Measurements from ENCODE around the gene RBM12. TPM values are rescaled to one million over a fixed set of nuclear protein-coding genes. Genes with fewer than 3 reads are reported as not detected.
"Not testable (repeated sequence)": the region's sequence is repeated elsewhere in the genome, so short reads cannot be mapped to it uniquely, and the experiment has no call there.

RBM12 gene
- total RNA-seq, 2 experiments from 2014 or later, result 66.3 to 152 TPM

GRCh38 chr20:35686872-35687271, 22.2 kb upstream of the RBM12 start:
- H2AFZ ChIP-seq (ENCODE audit: low read length); H3K4me1 ChIP-seq (ENCODE audit: insufficient read depth, low read length, poor library complexity, severe bottlenecking); intact Hi-C loops (cut with micrococcal nuclease; ENCODE audit: unreplicated experiment); H3K9me3 ChIP-seq (ENCODE audit: low read length); H4K20me1 ChIP-seq (ENCODE audit: insufficient read depth, low read length); H3K4me2 ChIP-seq (ENCODE audit: low read length); CTCF ChIA-PET (ENCODE audit: unreplicated experiment); H3K27ac ChIP-seq (ENCODE audit: low read depth, low read length, poor library complexity, severe bottlenecking); H3K79me2 ChIP-seq (ENCODE audit: insufficient read depth, low read depth, low read length); H3K4me3 ChIP-seq (ENCODE audit: low read depth, low read length, poor library complexity, severe bottlenecking); BruUV-seq (replicated peaks); POLR2A ChIA-PET; H3K9me2 ChIP-seq (ENCODE audit: insufficient read depth, low read length): not testable (repeated sequence)
- DNase-seq (ENCODE audit: low spot score), result peak; percentile 19
- TF ChIP-seq, protein P1, sequence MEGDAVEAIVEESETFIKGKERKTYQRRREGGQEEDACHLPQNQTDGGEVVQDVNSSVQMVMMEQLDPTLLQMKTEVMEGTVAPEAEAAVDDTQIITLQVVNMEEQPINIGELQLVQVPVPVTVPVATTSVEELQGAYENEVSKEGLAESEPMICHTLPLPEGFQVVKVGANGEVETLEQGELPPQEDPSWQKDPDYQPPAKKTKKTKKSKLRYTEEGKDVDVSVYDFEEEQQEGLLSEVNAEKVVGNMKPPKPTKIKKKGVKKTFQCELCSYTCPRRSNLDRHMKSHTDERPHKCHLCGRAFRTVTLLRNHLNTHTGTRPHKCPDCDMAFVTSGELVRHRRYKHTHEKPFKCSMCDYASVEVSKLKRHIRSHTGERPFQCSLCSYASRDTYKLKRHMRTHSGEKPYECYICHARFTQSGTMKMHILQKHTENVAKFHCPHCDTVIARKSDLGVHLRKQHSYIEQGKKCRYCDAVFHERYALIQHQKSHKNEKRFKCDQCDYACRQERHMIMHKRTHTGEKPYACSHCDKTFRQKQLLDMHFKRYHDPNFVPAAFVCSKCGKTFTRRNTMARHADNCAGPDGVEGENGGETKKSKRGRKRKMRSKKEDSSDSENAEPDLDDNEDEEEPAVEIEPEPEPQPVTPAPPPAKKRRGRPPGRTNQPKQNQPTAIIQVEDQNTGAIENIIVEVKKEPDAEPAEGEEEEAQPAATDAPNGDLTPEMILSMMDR (conservative IDR thresholded peaks at IDR 0.05; ENCODE audit: low read length), result peak; percentile 33; the same call in 1 of the 2 replicates
- peaks cover 35% of the 10 kb centered on the region for H3K36me3 ChIP-seq (ENCODE audit: insufficient read depth, low read length)

- H3K36me3 ChIP-seq (ENCODE audit: insufficient read depth, low read length), result peaks cover 33% of the 10 kb centered on the region
- CTCF ChIA-PET (ENCODE audit: unreplicated experiment); H3K4me1 ChIP-seq (ENCODE audit: insufficient read depth, low read length, poor library complexity, severe bottlenecking); H3K9me2 ChIP-seq (ENCODE audit: insufficient read depth, low read length); intact Hi-C loops (cut with micrococcal nuclease; ENCODE audit: unreplicated experiment); H3K4me2 ChIP-seq (ENCODE audit: low read length); H3K27ac ChIP-seq (ENCODE audit: low read depth, low read length, poor library complexity, severe bottlenecking); H4K20me1 ChIP-seq (ENCODE audit: insufficient read depth, low read length); H3K4me3 ChIP-seq (ENCODE audit: low read depth, low read length, poor library complexity, severe bottlenecking); H3K79me2 ChIP-seq (ENCODE audit: insufficient read depth, low read depth, low read length); H2AFZ ChIP-seq (ENCODE audit: low read length); H3K9me3 ChIP-seq (ENCODE audit: low read length); DNase-seq (ENCODE audit: low spot score); BruUV-seq (replicated peaks): not testable (repeated sequence)
- POLR2A ChIA-PET, result interaction anchor here (0.6 to 1.2 kb wide), 2 partner anchors 9 to 57 kb away, joined by 3 to 4 read pairs; partner anchors contain the start of gene RBM39
Observed at GRCh38 chr20:35685368-35685767, 20.7 kb upstream of the RBM12 start.

GRCh38 chr20:35681960-35682359, 17.3 kb upstream of the RBM12 start:
- H3K9me2 ChIP-seq (ENCODE audit: insufficient read depth, low read length), result no peaks in the 10 kb centered on the region

More at GRCh38 chr20:35681960-35682359, 17.3 kb upstream of the RBM12 start:
- Histone ChIP-seq H4K20me1 (ENCODE audit: insufficient read depth, low read length) (no peaks in the 10 kb centered on the region), H3K79me2 (ENCODE audit: insufficient read depth, low read depth, low read length) (no peaks in the 10 kb centered on the region), H3K4me3 (ENCODE audit: low read depth, low read length, poor library complexity, severe bottlenecking) (no peak overlapping the region), H3K4me2 (ENCODE audit: low read length) (no peak overlapping the region), H3K4me1 (ENCODE audit: insufficient read depth, low read length, poor library complexity, severe bottlenecking) (peaks cover 13% of the 10 kb centered on the region), H2AFZ (ENCODE audit: low read length) (no peak overlapping the region), H3K9me3 (ENCODE audit: low read length) (no peaks in the 10 kb centered on the region), H3K27ac (ENCODE audit: low read depth, low read length, poor library complexity, severe bottlenecking) (no peak overlapping the region), H3K36me3 (ENCODE audit: insufficient read depth, low read length) (peaks cover 11% of the 10 kb centered on the region)
- intact Hi-C loops (cut with micrococcal nuclease; ENCODE audit: unreplicated experiment), result no loop called here
- POLR2A ChIA-PET, result interaction anchor here (0.7 kb wide), 1 partner anchor 90 kb away, joined by 4 read pairs; the partner anchor contains the start of gene PHF20
- no TSS peak for BruUV-seq (replicated peaks)
- CTCF ChIA-PET (ENCODE audit: unreplicated experiment), result no interaction called here
- TF ChIP-seq, protein P1 (conservative IDR thresholded peaks at IDR 0.05; ENCODE audit: low read length), result no peak
- TF ChIP-seq EZH2phosphoT487 (IDR thresholded peaks at IDR 0.05; ENCODE audit: borderline replicate concordance, low read depth, low read length), result no peak
- no peak for DNase-seq (ENCODE audit: low spot score)

Measured in OCI-LY7 (cell line).